ENCODE data around the gene CCSER1.

Gene CCSER1

GRCh38 chr4:90330546-90330945, 203.4 kb downstream of the CCSER1 start:
- TF ChIP-seq, protein P1, sequence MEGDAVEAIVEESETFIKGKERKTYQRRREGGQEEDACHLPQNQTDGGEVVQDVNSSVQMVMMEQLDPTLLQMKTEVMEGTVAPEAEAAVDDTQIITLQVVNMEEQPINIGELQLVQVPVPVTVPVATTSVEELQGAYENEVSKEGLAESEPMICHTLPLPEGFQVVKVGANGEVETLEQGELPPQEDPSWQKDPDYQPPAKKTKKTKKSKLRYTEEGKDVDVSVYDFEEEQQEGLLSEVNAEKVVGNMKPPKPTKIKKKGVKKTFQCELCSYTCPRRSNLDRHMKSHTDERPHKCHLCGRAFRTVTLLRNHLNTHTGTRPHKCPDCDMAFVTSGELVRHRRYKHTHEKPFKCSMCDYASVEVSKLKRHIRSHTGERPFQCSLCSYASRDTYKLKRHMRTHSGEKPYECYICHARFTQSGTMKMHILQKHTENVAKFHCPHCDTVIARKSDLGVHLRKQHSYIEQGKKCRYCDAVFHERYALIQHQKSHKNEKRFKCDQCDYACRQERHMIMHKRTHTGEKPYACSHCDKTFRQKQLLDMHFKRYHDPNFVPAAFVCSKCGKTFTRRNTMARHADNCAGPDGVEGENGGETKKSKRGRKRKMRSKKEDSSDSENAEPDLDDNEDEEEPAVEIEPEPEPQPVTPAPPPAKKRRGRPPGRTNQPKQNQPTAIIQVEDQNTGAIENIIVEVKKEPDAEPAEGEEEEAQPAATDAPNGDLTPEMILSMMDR (IDR thresholded peaks at IDR 0.05; ENCODE audit: low read depth, low read length, missing control alignments): no peak
- no peak overlapping the region for H3K27ac ChIP-seq
- no peaks in the 10 kb centered on the region for H3K27me3 ChIP-seq (replicated peaks)
- no peak overlapping the region for H3K4me3 ChIP-seq (ENCODE audit: low read depth, low read length)
- DNase-seq: no peak
- in situ Hi-C loops (cut with HindIII; ENCODE audit: low pct_ligation_motif_present, low sequenced_read_pairs): no loop called here
- H3K36me3 ChIP-seq (replicated peaks): no peaks in the 10 kb centered on the region

- no peaks in the 10 kb centered on the region for H3K36me3 ChIP-seq (replicated peaks)
- no peaks in the 10 kb centered on the region for H3K27me3 ChIP-seq (replicated peaks)
- TF ChIP-seq, protein P1 (IDR thresholded peaks at IDR 0.05; ENCODE audit: low read depth, low read length, missing control alignments): no peak
- DNase-seq: no peak
- no peak overlapping the region for H3K4me3 ChIP-seq (ENCODE audit: low read depth, low read length)
- H3K27ac ChIP-seq: no peak overlapping the region
- in situ Hi-C loops (cut with HindIII; ENCODE audit: low pct_ligation_motif_present, low sequenced_read_pairs): no loop called here
Observed at GRCh38 chr4:90345549-90346215, 218.5 kb downstream of the CCSER1 start.

DNA sequence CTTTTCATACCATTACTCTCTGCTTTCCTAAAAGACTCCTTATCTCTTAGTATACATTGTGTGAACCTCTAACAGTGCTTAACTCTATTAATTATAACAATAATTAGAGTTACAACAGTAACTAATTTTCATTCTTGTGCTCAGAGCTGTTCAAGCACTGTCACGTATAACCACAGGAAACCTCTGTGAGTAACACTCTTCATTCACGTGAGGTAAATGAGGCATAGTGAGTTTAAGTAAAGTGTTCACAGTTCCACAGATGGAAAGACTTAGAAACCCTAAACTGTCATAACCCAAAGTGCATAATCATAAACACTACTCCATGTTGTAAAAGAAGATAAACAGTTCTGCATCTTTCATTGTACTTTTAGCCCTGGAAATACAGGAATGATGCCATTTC, 222.4 kb downstream of the CCSER1 start:
- in situ Hi-C loops (cut with HindIII; ENCODE audit: low pct_ligation_motif_present, low sequenced_read_pairs): no loop called here
- no peaks in the 10 kb centered on the region for H3K27me3 ChIP-seq (replicated peaks)
- no peak overlapping the region for H3K27ac ChIP-seq
- H3K4me3 ChIP-seq (ENCODE audit: low read depth, low read length): no peak overlapping the region
- DNase-seq: no peak
- TF ChIP-seq, protein P1 (IDR thresholded peaks at IDR 0.05; ENCODE audit: low read depth, low read length, missing control alignments): no peak
- H3K36me3 ChIP-seq (replicated peaks): no peaks in the 10 kb centered on the region

- no peaks in the 10 kb centered on the region for H3K36me3 ChIP-seq (replicated peaks)
- in situ Hi-C loops (cut with HindIII; ENCODE audit: low pct_ligation_motif_present, low sequenced_read_pairs): no loop called here
- H3K27ac ChIP-seq: no peak overlapping the region
- H3K4me3 ChIP-seq (ENCODE audit: low read depth, low read length): no peak overlapping the region
- TF ChIP-seq, protein P1 (IDR thresholded peaks at IDR 0.05; ENCODE audit: low read depth, low read length, missing control alignments): peak; percentile 52
- DNase-seq: peak; percentile 6
- no peaks in the 10 kb centered on the region for H3K27me3 ChIP-seq (replicated peaks)
Observed at GRCh38 chr4:90357117-90357710, 230.0 kb downstream of the CCSER1 start.

DNA sequence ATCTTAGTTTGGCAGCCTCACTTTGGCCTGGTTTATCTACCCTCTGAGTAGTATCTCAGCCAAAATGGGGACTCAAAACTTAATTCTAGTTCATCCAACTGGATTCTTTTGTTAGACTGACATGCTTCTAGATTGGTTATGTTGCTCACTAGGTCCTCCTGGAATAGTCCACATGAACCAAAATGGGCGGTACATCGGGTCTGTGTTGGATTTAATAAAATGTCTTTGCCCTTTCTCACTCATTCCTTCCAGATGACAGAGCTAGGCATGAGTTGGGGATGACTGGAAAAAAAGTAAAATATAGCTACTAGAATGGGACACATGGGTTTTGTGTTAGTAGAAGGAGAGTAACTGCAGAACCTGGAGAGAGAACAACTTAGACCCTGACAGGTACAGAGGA, 247.9 kb downstream of the CCSER1 start:
- TF ChIP-seq, protein P1 (IDR thresholded peaks at IDR 0.05; ENCODE audit: low read depth, low read length, missing control alignments): no peak
- Histone ChIP-seq H3K4me3 (ENCODE audit: low read depth, low read length) (no peak overlapping the region), H3K36me3 (replicated peaks) (no peaks in the 10 kb centered on the region), H3K27me3 (replicated peaks) (no peaks in the 10 kb centered on the region), H3K27ac (no peak overlapping the region)
- in situ Hi-C loops (cut with HindIII; ENCODE audit: low pct_ligation_motif_present, low sequenced_read_pairs): no loop called here
- no peak for DNase-seq

Data from brain microvascular endothelial cell (primary cell).